ENCODE data around the gene SULT1C3. TPM values are rescaled to one million over a fixed set of nuclear protein-coding genes. Genes with fewer than 3 reads are reported as not detected.
A peak's percentile ranks its signal among the peaks of the same experiment; 100 is the strongest.
"Not testable (repeated sequence)": the region's sequence is repeated elsewhere in the genome, so short reads cannot be mapped to it uniquely, and the experiment has no call there.

Gene SULT1C3
- total RNA-seq, 8 experiments from 2014 or later = not detected

DNA sequence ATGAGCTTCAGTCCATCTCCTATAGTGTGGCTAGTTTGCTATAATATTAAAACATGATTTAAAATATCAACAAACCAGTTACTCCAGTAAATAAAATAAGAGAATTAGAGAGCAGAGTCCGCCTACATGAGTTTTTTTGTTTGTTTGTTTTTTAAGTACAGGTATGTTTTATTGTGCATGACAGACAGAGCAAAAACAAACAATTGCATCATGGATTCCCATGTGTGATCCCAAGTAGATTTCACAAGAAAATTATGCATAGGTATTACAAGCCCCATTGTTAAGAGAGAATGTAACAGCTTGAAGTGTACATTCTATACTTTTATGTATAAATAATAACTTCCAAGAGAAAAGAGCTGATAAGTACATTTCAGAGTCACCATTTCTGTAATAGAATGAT, 21.0 kb downstream of the SULT1C3 start:
- WGBS, 10 experiments = 10 to 100% (median 76%) methylated on average over 1 of the region's 1 CpG; no CpG with 5 or more reads in 2 of the 10 experiments
- no peak for ATAC-seq (replicated peaks in 6 of 8)
- Histone ChIP-seq H3K4me3 (no peak overlapping the region), H3K27ac (no peak overlapping the region), H3K4me1 (replicated peaks in 1 of 2) (no peaks in the 10 kb centered on the region)
- in situ Hi-C loops (cut with MboI; ENCODE audit: low pct_unique_long_range_greater_than_20kb in 2 of 9, low sequenced_read_pairs in 9 of 9, unreplicated experiment in 9 of 9) = no loop called here

GRCh38 chr2:108262036-108262435, 22.3 kb downstream of the SULT1C3 start:
- no peak for ATAC-seq (replicated peaks in 6 of 8)
- in situ Hi-C loops (cut with MboI; ENCODE audit: low pct_unique_long_range_greater_than_20kb in 2 of 9, low sequenced_read_pairs in 9 of 9, unreplicated experiment in 9 of 9) = no loop called here
- Histone ChIP-seq H3K27ac (no peak overlapping the region), H3K4me1 (replicated peaks in 1 of 2) (no peaks in the 10 kb centered on the region), H3K4me3 (no peak overlapping the region)
- 33 to 100% (median 73%) methylated on average over 1 of the region's 1 CpG; no CpG with 5 or more reads in 4 of the 10 experiments for WGBS, 10 experiments

GRCh38 chr2:108263401-108263800, 23.6 kb downstream of the SULT1C3 start:
- no peak overlapping the region for H3K4me3 ChIP-seq
- no peak overlapping the region for H3K27ac ChIP-seq
- in situ Hi-C loops (cut with MboI; ENCODE audit: low pct_unique_long_range_greater_than_20kb in 2 of 9, low sequenced_read_pairs in 9 of 9, unreplicated experiment in 9 of 9) = no loop called here
- no peaks in the 10 kb centered on the region for H3K4me1 ChIP-seq (replicated peaks in 1 of 2)
- ATAC-seq (replicated peaks in 6 of 8) = no peak

GRCh38 chr2:108266218-108266617, 26.4 kb downstream of the SULT1C3 start:
- no peak for ATAC-seq (replicated peaks in 6 of 8)
- 40 to 79% (median 64%) methylated on average over 1 to 3 of the region's 3 CpGs; no CpG with 5 or more reads in 1 of the 10 experiments for WGBS, 10 experiments
- Histone ChIP-seq H3K4me3 (no peak overlapping the region), H3K4me1 (replicated peaks in 1 of 2) (no peaks in the 10 kb centered on the region), H3K27ac (no peak overlapping the region)
- in situ Hi-C loops (cut with MboI; ENCODE audit: low pct_unique_long_range_greater_than_20kb in 2 of 9, low sequenced_read_pairs in 9 of 9, unreplicated experiment in 9 of 9) = no loop called here

GRCh38 chr2:108267101-108267500, 27.3 kb downstream of the SULT1C3 start:
- ATAC-seq (replicated peaks in 6 of 8) = peak in 1 of 8 experiments; percentile 17
- Histone ChIP-seq H3K4me1 (replicated peaks in 1 of 2) (no peaks in the 10 kb centered on the region), H3K27ac (no peak overlapping the region), H3K4me3 (no peak overlapping the region)
- WGBS, 10 experiments = 40 to 90% (median 77%) methylated on average over 1 to 5 of the region's 5 CpGs; no CpG with 5 or more reads in 3 of the 10 experiments
- in situ Hi-C loops (cut with MboI; ENCODE audit: low pct_unique_long_range_greater_than_20kb in 2 of 9, low sequenced_read_pairs in 9 of 9, unreplicated experiment in 9 of 9) = no loop called here

DNA sequence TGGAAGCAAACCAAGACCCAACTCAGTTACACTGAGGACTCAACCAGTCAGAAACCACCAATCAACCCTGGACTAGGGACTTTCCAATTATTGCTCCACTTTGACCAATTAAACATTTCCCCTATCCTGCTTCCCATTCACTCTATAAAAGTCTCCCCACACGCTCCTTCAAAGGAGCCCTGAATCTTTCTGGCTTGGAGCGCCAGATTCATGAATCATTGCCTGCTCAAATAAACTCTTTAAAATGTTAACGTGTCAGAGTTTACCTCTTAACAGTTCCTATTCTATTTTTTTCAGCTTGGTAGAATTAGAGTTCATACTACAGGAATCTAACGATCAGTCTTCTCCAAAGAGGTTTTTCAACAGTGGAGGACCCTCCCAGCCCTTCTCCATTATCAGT, 28.2 kb downstream of the SULT1C3 start:
- H3K4me3 ChIP-seq = no peak overlapping the region
- in situ Hi-C loops (cut with MboI; ENCODE audit: low pct_unique_long_range_greater_than_20kb in 2 of 9, low sequenced_read_pairs in 9 of 9, unreplicated experiment in 9 of 9) = no loop called here
- ATAC-seq (replicated peaks in 6 of 8) = peak in 2 of 8 experiments; percentile 41 to 42
- H3K4me1 ChIP-seq (replicated peaks in 1 of 2) = no peaks in the 10 kb centered on the region
- H3K27ac ChIP-seq = no peak overlapping the region
- WGBS, 10 experiments = 0 to 68% (median 57%) methylated on average over 1 to 4 of the region's 4 CpGs; no CpG with 5 or more reads in 2 of the 10 experiments

- H3K4me3 ChIP-seq = no peak overlapping the region
- ATAC-seq (replicated peaks in 6 of 8) = no peak
- in situ Hi-C loops (cut with MboI; ENCODE audit: low pct_unique_long_range_greater_than_20kb in 2 of 9, low sequenced_read_pairs in 9 of 9, unreplicated experiment in 9 of 9) = no loop called here
Measured at GRCh38 chr2:108270346-108270745, 30.6 kb downstream of the SULT1C3 start.

GRCh38 chr2:108270768-108271506, 31.2 kb downstream of the SULT1C3 start:
- Histone ChIP-seq H3K4me1 (replicated peaks in 1 of 2) (no peaks in the 10 kb centered on the region), H3K4me3 (no peak overlapping the region), H3K27ac (no peak overlapping the region)
- no peak for ATAC-seq (replicated peaks in 6 of 8)
- WGBS, 10 experiments = 0 to 100% (median 81%) methylated on average over 1 to 4 of the region's 5 CpGs; no CpG with 5 or more reads in 2 of the 10 experiments
- in situ Hi-C loops (cut with MboI; ENCODE audit: low pct_unique_long_range_greater_than_20kb in 2 of 9, low sequenced_read_pairs in 9 of 9, unreplicated experiment in 9 of 9) = no loop called here

More at GRCh38 chr2:108270346-108270745, 30.6 kb downstream of the SULT1C3 start:
- WGBS, 10 experiments = 53 to 100% (median 80%) methylated on average over 1 to 3 of the region's 3 CpGs; no CpG with 5 or more reads in 5 of the 10 experiments
- Histone ChIP-seq H3K27ac (no peak overlapping the region), H3K4me1 (replicated peaks in 1 of 2) (no peaks in the 10 kb centered on the region)

DNA sequence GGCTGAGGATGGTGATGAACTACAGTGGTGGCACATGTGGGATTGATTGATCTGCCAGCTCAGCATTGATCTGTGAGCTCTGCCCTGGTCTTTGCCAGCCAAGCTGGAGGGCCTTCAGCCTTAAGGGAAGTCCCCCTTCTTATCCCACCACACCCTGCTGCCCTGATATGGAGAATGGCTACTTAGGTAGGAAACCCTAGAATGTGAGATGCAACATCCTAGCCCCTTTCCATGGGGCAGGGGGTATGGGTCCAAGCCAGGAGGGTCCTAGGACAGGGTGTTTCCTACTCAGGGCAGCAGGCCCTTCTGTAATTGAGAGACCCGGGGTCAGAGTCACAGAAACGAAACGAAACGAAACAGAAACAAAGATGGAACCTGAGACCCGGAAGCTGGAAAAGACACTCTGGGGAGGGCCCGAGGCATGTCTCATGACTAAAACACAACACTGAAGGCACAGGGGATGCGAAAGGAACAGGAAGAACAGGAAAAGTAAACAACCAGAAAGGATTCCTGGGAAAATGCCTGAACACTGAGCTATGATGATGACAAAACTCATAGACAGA, 32.0 kb downstream of the SULT1C3 start:
- WGBS, 10 experiments = 23 to 100% (median 75%) methylated on average over 1 to 7 of the region's 7 CpGs; no CpG with 5 or more reads in 1 of the 10 experiments
- H3K27ac ChIP-seq = no peak overlapping the region
- peak in 2 of 8 experiments; percentile 35 to 83 for ATAC-seq (replicated peaks in 6 of 8)
- H3K4me1 ChIP-seq (replicated peaks in 1 of 2) = no peaks in the 10 kb centered on the region
- in situ Hi-C loops (cut with MboI; ENCODE audit: low pct_unique_long_range_greater_than_20kb in 2 of 9, low sequenced_read_pairs in 9 of 9, unreplicated experiment in 9 of 9) = no loop called here
- H3K4me3 ChIP-seq = no peak overlapping the region

GRCh38 chr2:108278631-108279030, 38.9 kb downstream of the SULT1C3 start:
- WGBS, 10 experiments = 29 to 100% (median 83%) methylated on average over 1 to 2 of the region's 2 CpGs; no CpG with 5 or more reads in 2 of the 10 experiments
- no peak for ATAC-seq (replicated peaks in 6 of 8)
- no peak overlapping the region for H3K27ac ChIP-seq
- H3K4me1 ChIP-seq (replicated peaks in 1 of 2) = no peaks in the 10 kb centered on the region
- in situ Hi-C loops (cut with MboI; ENCODE audit: low pct_unique_long_range_greater_than_20kb in 2 of 9, low sequenced_read_pairs in 9 of 9, unreplicated experiment in 9 of 9) = no loop called here
- no peak overlapping the region for H3K4me3 ChIP-seq

GRCh38 chr2:108279468-108279867, 39.7 kb downstream of the SULT1C3 start:
- in situ Hi-C loops (cut with MboI; ENCODE audit: low pct_unique_long_range_greater_than_20kb in 2 of 9, low sequenced_read_pairs in 9 of 9, unreplicated experiment in 9 of 9) = no loop called here

GRCh38 chr2:108280466-108280865, 40.7 kb downstream of the SULT1C3 start:
- no peak for ATAC-seq (replicated peaks in 6 of 8)
- no peaks in the 10 kb centered on the region for H3K4me1 ChIP-seq (replicated peaks in 1 of 2)
- in situ Hi-C loops (cut with MboI; ENCODE audit: low pct_unique_long_range_greater_than_20kb in 2 of 9, low sequenced_read_pairs in 9 of 9, unreplicated experiment in 9 of 9) = no loop called here
- no peak overlapping the region for H3K27ac ChIP-seq
- no peak overlapping the region for H3K4me3 ChIP-seq
- 65 to 93% (median 68%) methylated on average over 1 to 3 of the region's 3 CpGs; no CpG with 5 or more reads in 5 of the 10 experiments for WGBS, 10 experiments

More at GRCh38 chr2:108279468-108279867, 39.7 kb downstream of the SULT1C3 start:
- H3K4me1 ChIP-seq (replicated peaks in 1 of 2) = no peaks in the 10 kb centered on the region
- 50 to 100% (median 80%) methylated on average over 1 to 5 of the region's 5 CpGs; no CpG with 5 or more reads in 3 of the 10 experiments for WGBS, 10 experiments
- no peak overlapping the region for H3K4me3 ChIP-seq
- ATAC-seq (replicated peaks in 6 of 8) = no peak
- no peak overlapping the region for H3K27ac ChIP-seq

DNA sequence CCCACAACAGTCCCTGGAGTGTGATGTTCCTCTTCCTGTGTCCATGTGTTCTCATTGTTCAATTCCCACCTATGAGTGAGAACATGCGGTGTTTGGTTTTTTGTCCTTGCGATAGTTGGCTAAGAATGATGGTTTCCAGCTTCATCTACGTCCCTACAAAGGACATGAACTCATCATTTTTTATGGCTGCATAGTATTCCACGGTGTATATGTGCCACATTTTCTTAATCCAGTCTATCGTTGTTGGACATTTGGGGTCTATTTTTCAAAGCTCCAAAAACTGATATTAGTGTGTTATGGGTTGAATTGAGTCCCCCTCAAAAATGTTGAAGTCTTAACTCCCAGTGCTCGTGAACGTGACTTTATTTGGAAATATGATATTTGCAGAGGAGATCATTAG, 44.8 kb downstream of the SULT1C3 start:
- 7 to 95% (median 65%) methylated on average over 1 to 7 of the region's 7 CpGs; no CpG with 5 or more reads in 2 of the 10 experiments for WGBS, 10 experiments
- ATAC-seq (replicated peaks in 6 of 8); H3K27ac ChIP-seq; H3K4me1 ChIP-seq (replicated peaks in 1 of 2); in situ Hi-C loops (cut with MboI; ENCODE audit: low pct_unique_long_range_greater_than_20kb in 2 of 9, low sequenced_read_pairs in 9 of 9, unreplicated experiment in 9 of 9); H3K4me3 ChIP-seq: not testable (repeated sequence)

All from motor neuron (in vitro differentiated cells).